Measurements from ENCODE around the gene RTP3.

- TF ChIP-seq EZH2 (IDR thresholded peaks at IDR 0.05) = no peak
- TF ChIP-seq, protein P1, sequence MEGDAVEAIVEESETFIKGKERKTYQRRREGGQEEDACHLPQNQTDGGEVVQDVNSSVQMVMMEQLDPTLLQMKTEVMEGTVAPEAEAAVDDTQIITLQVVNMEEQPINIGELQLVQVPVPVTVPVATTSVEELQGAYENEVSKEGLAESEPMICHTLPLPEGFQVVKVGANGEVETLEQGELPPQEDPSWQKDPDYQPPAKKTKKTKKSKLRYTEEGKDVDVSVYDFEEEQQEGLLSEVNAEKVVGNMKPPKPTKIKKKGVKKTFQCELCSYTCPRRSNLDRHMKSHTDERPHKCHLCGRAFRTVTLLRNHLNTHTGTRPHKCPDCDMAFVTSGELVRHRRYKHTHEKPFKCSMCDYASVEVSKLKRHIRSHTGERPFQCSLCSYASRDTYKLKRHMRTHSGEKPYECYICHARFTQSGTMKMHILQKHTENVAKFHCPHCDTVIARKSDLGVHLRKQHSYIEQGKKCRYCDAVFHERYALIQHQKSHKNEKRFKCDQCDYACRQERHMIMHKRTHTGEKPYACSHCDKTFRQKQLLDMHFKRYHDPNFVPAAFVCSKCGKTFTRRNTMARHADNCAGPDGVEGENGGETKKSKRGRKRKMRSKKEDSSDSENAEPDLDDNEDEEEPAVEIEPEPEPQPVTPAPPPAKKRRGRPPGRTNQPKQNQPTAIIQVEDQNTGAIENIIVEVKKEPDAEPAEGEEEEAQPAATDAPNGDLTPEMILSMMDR (IDR thresholded peaks at IDR 0.05 in 2 of 3, conservative IDR thresholded peaks at IDR 0.05 in 1 of 3; ENCODE audit: borderline replicate concordance in 1 of 3, insufficient read depth in 1 of 3, low read depth in 2 of 3, low read length in 2 of 3) = no peak
These were observed 30.2 kb upstream of the RTP3 start for GRCh38 chr3:46467562-46467961.
